GM19035 (cell line): ENCODE data around the gene EFHD2.
"Not testable (repeated sequence)": the region's sequence is repeated elsewhere in the genome, so short reads cannot be mapped to it uniquely, and the experiment has no call there.

Experiments
- ATAC-seq: cut with Tn5 transposase; IDR thresholded peaks from one replicate; pipeline ENCODE4 v1.9.1; 2021; ENCODE audit not compliant: unreplicated experiment

The EFHD2 gene

GRCh38 chr1:15451014-15451722, 41.5 kb downstream of the EFHD2 start:
- no peak for ATAC-seq

GRCh38 chr1:15452216-15452615, 42.5 kb downstream of the EFHD2 start:
- ATAC-seq = no peak

GRCh38 chr1:15452866-15453571, 43.3 kb downstream of the EFHD2 start:
- ATAC-seq = no peak

GRCh38 chr1:15453734-15454133, 44.0 kb downstream of the EFHD2 start:
- no peak for ATAC-seq

- ATAC-seq = no peak
Observed at GRCh38 chr1:15454256-15454655, 44.6 kb downstream of the EFHD2 start.

- ATAC-seq = no peak
Observed at GRCh38 chr1:15455522-15455921, 45.8 kb downstream of the EFHD2 start.

- no peak for ATAC-seq
Observed at GRCh38 chr1:15456313-15456954, 46.7 kb downstream of the EFHD2 start, which contains the start of gene CELA2A. Gene CELA2A, plus strand, starts transcription at chr1:15456732. Its CDS starts 22 bp downstream, at chr1:15456754.

GRCh38 chr1:15457585-15457984, 47.9 kb downstream of the EFHD2 start:
- ATAC-seq = no peak

- ATAC-seq = not testable (repeated sequence)
Observed at GRCh38 chr1:15458388-15458787, 48.7 kb downstream of the EFHD2 start.

GRCh38 chr1:15459771-15460707, 50.4 kb downstream of the EFHD2 start:
- ATAC-seq = no peak

GRCh38 chr1:15460708-15461095, 51.0 kb downstream of the EFHD2 start:
- ATAC-seq = no peak

GRCh38 chr1:15463064-15463800, 53.5 kb downstream of the EFHD2 start:
- ATAC-seq = not testable (repeated sequence)

GRCh38 chr1:15463926-15464322, 54.2 kb downstream of the EFHD2 start:
- not testable (repeated sequence) for ATAC-seq

GRCh38 chr1:15465674-15466073, 56.0 kb downstream of the EFHD2 start:
- no peak for ATAC-seq

GRCh38 chr1:15466955-15467625, 57.4 kb downstream of the EFHD2 start:
- ATAC-seq = not testable (repeated sequence)

GRCh38 chr1:15468145-15468544, 58.5 kb downstream of the EFHD2 start:
- no peak for ATAC-seq

GRCh38 chr1:15469361-15469760, 59.7 kb downstream of the EFHD2 start:
- ATAC-seq = no peak

- ATAC-seq = not testable (repeated sequence)
Observed at GRCh38 chr1:15469821-15470448, 60.2 kb downstream of the EFHD2 start.

GRCh38 chr1:15471067-15471466, 61.4 kb downstream of the EFHD2 start:
- ATAC-seq = not testable (repeated sequence)
